IMR-90 (cell line): Measurements from ENCODE around the gene RDH11. TPM values are rescaled to one million over a fixed set of nuclear protein-coding genes. Genes with fewer than 3 reads are reported as not detected.

Experiments used
- ATAC-seq: fragments of 200-7000 bp; cut with Tn5 transposase; 2 replicates; pipeline ENCODE4 v1.9.1; 2020; ENCODE audit warnings: low read depth, mild to moderate bottlenecking, moderate library complexity
- BruUV-seq: library from RNA; stranded (reverse); fragments of 400-500 nt; replicated peaks from 2 replicates; lab custom pipeline; 2021; lab: Mats Ljungman, UMichigan
- CTCF ChIA-PET: fragments of 300-600 bp; formaldehyde crosslinking; extraction: SDS; loops from one replicate; lab custom pipeline; 2021; ENCODE audit warnings: antibody characterized with exemption; lab: Yijun Ruan, JAX
- POLR2A ChIA-PET: fragments of 300-600 bp; sonication (Branson Sonifier 250); formaldehyde crosslinking; loops from one replicate; lab custom pipeline; 2022; ENCODE audit warnings: antibody characterized with exemption; ENCODE audit not compliant: unreplicated experiment; lab: Charles Lee
- DNase-seq: peaks from one replicate; pipeline ENCODE4 v3.0.0; 2013
- H2AFZ ChIP-seq: replicated peaks from 2 replicates; pipeline ENCODE3; 2013; ENCODE audit warnings: low read length, mild to moderate bottlenecking; ENCODE audit not compliant: poor library complexity
- H2AK5ac ChIP-seq: 2 replicates; pipeline ENCODE4 v1.6.1; 2013; ENCODE audit warnings: low read depth, low read length, inconsistent platforms
- H2AK9ac ChIP-seq: replicated peaks from 2 replicates; pipeline ENCODE3; 2013; ENCODE audit warnings: mild to moderate bottlenecking, low read depth, low read length, moderate library complexity; ENCODE audit not compliant: poor library complexity
- H2BK120ac ChIP-seq: 2 replicates; pipeline ENCODE4 v1.6.1; 2013; ENCODE audit warnings: low read depth, low read length, inconsistent platforms
- H2BK15ac ChIP-seq: 3 replicates; pipeline ENCODE4 v1.6.1; 2013; ENCODE audit warnings: low read depth, low read length, inconsistent platforms
- H2BK20ac ChIP-seq: 2 replicates; pipeline ENCODE4 v1.6.1; 2013; ENCODE audit warnings: low read depth, mild to moderate bottlenecking, inconsistent platforms, low read length, moderate library complexity
- H2BK5ac ChIP-seq: 2 replicates; pipeline ENCODE4 v1.6.1; 2013; ENCODE audit warnings: mild to moderate bottlenecking, low read depth, low read length, inconsistent platforms; ENCODE audit not compliant: poor library complexity, severe bottlenecking
- H3K14ac ChIP-seq: replicated peaks from 2 replicates; pipeline ENCODE4 v1.6.1; 2013; ENCODE audit warnings: low read depth, low read length, inconsistent platforms
- H3K18ac ChIP-seq: 2 replicates; pipeline ENCODE4 v1.6.1; 2013; ENCODE audit warnings: low read depth, low read length, control low read depth
- H3K23ac ChIP-seq: 2 replicates; pipeline ENCODE4 v1.6.1; 2013; ENCODE audit warnings: low read depth, low read length, inconsistent platforms
- H3K27ac ChIP-seq: 2 replicates; pipeline ENCODE4 v1.5.1; 2013; ENCODE audit warnings: mild to moderate bottlenecking, control low read depth, low read length; ENCODE audit not compliant: insufficient read depth
- H3K27me3 ChIP-seq: 2 replicates; pipeline ENCODE4 v1.6.1; 2013; ENCODE audit warnings: low read length; ENCODE audit not compliant: control insufficient read depth, insufficient read depth
- H3K36me3 ChIP-seq: 2 replicates; pipeline ENCODE4 v1.6.1; 2013; ENCODE audit warnings: low read length, mixed read lengths; ENCODE audit not compliant: control insufficient read depth, insufficient read depth
- H3K4ac ChIP-seq: 2 replicates; pipeline ENCODE4 v1.6.1; 2013; ENCODE audit warnings: low read depth, low read length, inconsistent platforms
- H3K4me1 ChIP-seq: 2 replicates; pipeline ENCODE4 v1.6.1; 2013; ENCODE audit warnings: low read length, mixed read lengths; ENCODE audit not compliant: control insufficient read depth, insufficient read depth
- H3K4me2 ChIP-seq: 2 replicates; pipeline ENCODE4 v1.6.1; 2013; ENCODE audit warnings: low read depth, mild to moderate bottlenecking, control low read depth, low read length, moderate library complexity
- H3K4me3 ChIP-seq: 2 replicates; pipeline ENCODE4 v1.5.1; 2013; ENCODE audit warnings: low read depth, mild to moderate bottlenecking, control low read depth, low read length, moderate library complexity; ENCODE audit not compliant: insufficient read depth
- H3K56ac ChIP-seq: 2 replicates; pipeline ENCODE4 v1.6.1; 2013; ENCODE audit warnings: low read length, inconsistent platforms; ENCODE audit not compliant: insufficient read depth; ENCODE audit errors: extremely low read depth
- H3K79me1 ChIP-seq, 2 experiments: 2 replicates each; pipeline ENCODE4 v1.6.1; 2013; ENCODE audit warnings: low read length in 2 of 2, inconsistent platforms in 1 of 2, low read depth in 1 of 2
- H3K9ac ChIP-seq: 2 replicates; pipeline ENCODE4 v1.6.1; 2013; ENCODE audit warnings: low read depth, low read length, control low read depth
- H3K9me1 ChIP-seq: 2 replicates; pipeline ENCODE4 v1.6.1; 2013; ENCODE audit warnings: low read length, inconsistent platforms; ENCODE audit not compliant: insufficient read depth
- H3K9me3 ChIP-seq: 2 replicates; pipeline ENCODE4 v1.6.1; 2013; ENCODE audit warnings: low read length; ENCODE audit not compliant: control insufficient read depth, insufficient read depth
- H4K20me1 ChIP-seq: 2 replicates; pipeline ENCODE4 v1.6.1; 2013; ENCODE audit warnings: low read length, inconsistent platforms; ENCODE audit not compliant: insufficient read depth
- H4K5ac ChIP-seq: 2 replicates; pipeline ENCODE4 v1.6.1; 2013; ENCODE audit warnings: mild to moderate bottlenecking, low read depth, low read length, control low read depth
- H4K8ac ChIP-seq, 2 experiments: 2 replicates each; pipeline ENCODE4 v1.6.1; 2013; ENCODE audit warnings: low read depth in 2 of 2, low read length in 2 of 2, control low read depth in 1 of 2, inconsistent platforms in 1 of 2
- H4K91ac ChIP-seq: 2 replicates; pipeline ENCODE4 v1.6.1; 2013; ENCODE audit warnings: low read depth, low read length, inconsistent platforms; ENCODE audit not compliant: insufficient read depth
- CEBPB ChIP-seq: IDR thresholded peaks from 2 replicates; pipeline ENCODE4 v1.6.1; 2012; ENCODE audit warnings: low read depth, low read length, improper control_type of control experiment
- POLR2A ChIP-seq: IDR thresholded peaks from 2 replicates; pipeline ENCODE4 v1.6.1; 2012; ENCODE audit warnings: mild to moderate bottlenecking, low read depth, low read length
- WGBS, 2 experiments: methylation state at CpG; one replicate each; pipeline versions ENCODE4 v1.1.5 to v1.1.7; 2013; ENCODE audit warnings: missing lambda C conversion rate in 2 of 2; ENCODE audit not compliant: insufficient read length in 1 of 2; ENCODE audit errors: extremely low coverage in 2 of 2; 5-methylcytosine and 5-hydroxymethylcytosine counted together
- dilution Hi-C: fragments of 300-500 bp; cut with HindIII; formaldehyde crosslinking; loops from one replicate; pipeline ENCODE4 v1.14.3; 2018; ENCODE audit warnings: low sequenced_read_pairs; ENCODE audit not compliant: unreplicated experiment
- in situ Hi-C: fragments of 300-500 bp; cut with MboI; formaldehyde crosslinking; loops from 3 replicates; pipeline ENCODE4 v1.14.3; 2019; ENCODE audit warnings: low sequenced_read_pairs, inconsistent platforms, mixed read lengths
- intact Hi-C: fragments of 100-400 bp; cut with micrococcal nuclease; formaldehyde crosslinking; loops from 2 replicates; pipeline ENCODE4 v1.10.0; 2022
- polyA plus RNA-seq, 3 experiments: library from polyadenylated mRNA; depleted of rRNA; stranded (reverse); fragments of >200 nt; gene quantifications; 2 replicates each; pipeline ENCODE4 v1.2.3, GENCODE V29; 2012; ENCODE audit warnings: low replicate concordance in 1 of 3
- total RNA-seq: library from RNA; depleted of rRNA; stranded (reverse); fragments of >200 nt; gene quantifications from 2 replicates; pipeline ENCODE4 v1.2.3, GENCODE V29; 2012

RDH11 gene
- total and polyA plus RNA-seq, 2 of the 4 experiments (the other 2 are of a cell fraction): 77.3 to 149 TPM

DNA sequence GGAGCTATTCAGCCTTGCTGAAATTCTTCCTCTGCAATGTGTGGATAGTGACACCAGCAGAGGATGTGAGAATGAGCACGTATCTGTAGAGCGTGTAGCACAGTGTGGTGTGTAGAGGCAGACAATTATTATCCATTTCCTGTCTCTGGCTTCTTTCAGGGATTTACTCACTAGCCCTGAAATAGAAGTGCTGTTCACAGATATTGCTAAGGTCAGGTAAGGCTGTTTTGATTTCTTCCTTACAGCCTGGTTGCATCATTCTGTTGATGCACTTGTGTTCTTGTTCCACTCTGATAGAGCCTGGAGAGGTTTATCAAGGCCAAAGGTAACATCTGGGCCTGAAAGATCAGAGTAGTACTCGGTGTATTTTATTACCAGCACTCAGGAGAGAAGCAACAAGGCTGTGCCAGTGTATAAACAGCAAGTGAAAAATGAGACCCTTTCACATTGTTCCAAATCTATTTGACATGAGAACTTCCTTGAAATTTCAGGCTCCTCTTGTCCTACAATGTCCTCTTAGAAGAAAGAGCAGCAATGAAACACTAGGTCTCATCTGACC is 59.1 kb downstream of the RDH11 start:
- Histone ChIP-seq H3K14ac (no peak overlapping the region), H3K36me3 (no peaks in the 10 kb centered on the region), H3K4me1 (no peaks in the 10 kb centered on the region), H3K9me1 (no peaks in the 10 kb centered on the region), H2BK20ac (no peak overlapping the region), H4K91ac (no peak overlapping the region), H2AK9ac (no peak overlapping the region), H3K4me2 (no peak overlapping the region), H3K4ac (no peak overlapping the region), H3K23ac (no peak overlapping the region), H3K56ac (no peak overlapping the region), H3K27me3 (no peaks in the 10 kb centered on the region), H4K8ac (no peak overlapping the region), H2BK5ac (no peak overlapping the region), H4K5ac (no peak overlapping the region), H3K9ac (no peak overlapping the region), H2BK120ac (no peak overlapping the region), H2AK5ac (no peak overlapping the region), H2AFZ (no peak overlapping the region), H3K27ac (no peak overlapping the region), H3K79me1 (no peaks in the 10 kb centered on the region), H3K9me3 (no peaks in the 10 kb centered on the region), H4K20me1 (no peaks in the 10 kb centered on the region), H3K4me3 (no peak overlapping the region), H3K18ac (no peak overlapping the region), H2BK15ac (no peak overlapping the region)
- dilution Hi-C loops (no loop called here), intact Hi-C loops (no loop called here), in situ Hi-C loops (no loop called here)
- DNase-seq (peak; percentile 19), ATAC-seq (no peak)
- 80% methylated on average over 1 of the region's 3 CpGs; no CpG with 5 or more reads in 1 of the 2 experiments for WGBS, 2 experiments
- BruUV-seq: no TSS peak
- POLR2A ChIA-PET: no interaction called here
- peak; percentile 57; the same call in 1 of the 2 replicates for TF ChIP-seq CEBPB
- no peak for TF ChIP-seq POLR2A
- CTCF ChIA-PET: no interaction called here
